ENCODE measurements around the gene WDR1.

Gene WDR1

DNA sequence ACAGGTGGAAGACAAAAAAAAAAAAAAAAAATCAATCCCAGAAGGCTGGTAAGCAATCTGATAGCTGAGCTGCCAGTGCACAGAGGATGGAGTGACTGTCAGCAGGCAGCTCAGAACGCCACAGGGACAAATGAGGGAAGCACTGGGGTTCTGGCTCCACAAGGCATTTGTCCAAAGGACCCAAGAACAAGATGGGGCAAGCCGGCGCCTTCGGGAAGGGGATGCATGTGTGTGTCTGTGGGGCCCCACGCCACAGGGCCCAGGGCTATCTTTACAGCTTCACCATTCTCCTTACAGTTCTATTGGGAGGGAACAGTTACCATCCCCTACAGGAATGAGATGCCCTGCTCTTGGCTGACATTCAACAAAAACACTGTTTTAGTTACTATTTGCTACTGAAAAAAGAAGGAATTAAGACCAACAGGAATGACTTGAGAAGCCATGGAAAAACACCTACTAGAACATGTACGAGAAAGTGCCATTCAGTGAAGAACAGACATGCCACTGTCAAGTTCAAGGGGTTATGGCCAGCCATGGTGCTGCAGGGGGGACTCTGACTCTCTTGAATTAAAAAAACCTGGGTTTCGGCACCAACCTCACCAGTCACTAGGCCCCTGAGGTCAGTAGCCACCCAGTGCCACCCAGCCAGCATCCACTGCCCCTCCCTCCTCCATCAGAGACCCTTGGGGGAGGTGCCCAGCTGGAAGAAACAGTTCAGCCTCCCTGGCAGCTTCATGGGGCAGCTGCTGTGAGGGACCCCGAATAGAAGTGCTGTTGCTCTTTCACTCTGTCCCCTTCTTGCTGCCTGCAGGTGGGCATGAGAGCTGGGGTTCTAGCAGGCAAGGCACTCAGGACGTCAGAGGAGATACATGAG, 18.5 kb downstream of the WDR1 start:
- DNase-seq, result no peak

DNA sequence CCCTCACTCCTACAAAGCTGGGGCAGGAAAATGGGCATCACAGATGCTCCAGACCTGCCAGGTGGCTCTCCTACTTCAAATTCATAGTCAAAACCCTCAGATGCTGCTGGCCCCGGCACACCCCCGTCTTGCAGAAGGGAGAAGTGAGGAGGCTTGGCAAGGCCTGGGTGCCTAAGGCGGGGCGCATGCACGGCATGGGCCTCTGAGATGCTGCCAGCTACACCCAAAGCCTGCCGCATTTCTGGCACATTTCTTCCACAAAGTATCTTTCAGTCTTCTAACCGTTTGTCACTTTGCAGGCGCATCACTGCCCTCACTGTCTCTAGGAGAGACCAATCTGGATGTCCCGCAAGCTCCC, 19.6 kb downstream of the WDR1 start:
- no peak for DNase-seq

DNA sequence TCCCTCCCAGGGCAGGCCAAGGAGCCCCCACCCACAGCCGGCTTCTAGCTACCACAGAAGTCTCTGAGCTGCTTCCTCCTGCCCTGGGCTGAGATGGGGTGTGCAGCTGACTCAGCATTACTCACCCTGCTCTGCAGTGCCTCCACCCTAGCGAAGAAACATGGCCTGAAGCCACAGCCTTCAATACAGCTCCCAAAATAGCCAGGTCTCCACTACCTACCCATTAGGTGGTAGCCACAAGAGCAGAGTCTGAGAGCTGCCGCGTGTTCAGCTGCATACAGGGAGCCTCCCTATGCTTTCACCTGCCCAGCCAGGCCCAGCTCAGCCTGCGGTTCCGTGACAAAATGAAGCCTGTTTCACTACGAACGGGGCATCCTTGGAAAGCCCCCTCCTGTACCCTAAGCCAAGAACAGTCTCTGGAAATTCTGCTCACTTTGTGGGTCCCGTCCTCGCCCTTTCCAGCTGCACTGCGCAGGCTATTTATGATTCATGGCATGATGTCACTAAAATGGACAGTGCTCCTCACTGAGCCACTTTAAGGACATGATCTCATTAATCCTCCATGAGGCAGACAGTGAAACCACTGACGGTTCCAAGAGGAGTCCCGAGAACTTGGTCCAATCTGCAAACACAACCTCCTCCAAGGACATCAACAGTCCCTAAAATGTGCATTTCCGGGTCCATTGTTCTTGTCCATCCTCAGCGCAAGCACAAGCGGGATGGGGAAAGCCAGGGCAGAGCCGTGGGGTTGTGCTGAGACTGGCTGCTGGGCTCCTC, 20.2 kb downstream of the WDR1 start:
- no peak for DNase-seq

DNA sequence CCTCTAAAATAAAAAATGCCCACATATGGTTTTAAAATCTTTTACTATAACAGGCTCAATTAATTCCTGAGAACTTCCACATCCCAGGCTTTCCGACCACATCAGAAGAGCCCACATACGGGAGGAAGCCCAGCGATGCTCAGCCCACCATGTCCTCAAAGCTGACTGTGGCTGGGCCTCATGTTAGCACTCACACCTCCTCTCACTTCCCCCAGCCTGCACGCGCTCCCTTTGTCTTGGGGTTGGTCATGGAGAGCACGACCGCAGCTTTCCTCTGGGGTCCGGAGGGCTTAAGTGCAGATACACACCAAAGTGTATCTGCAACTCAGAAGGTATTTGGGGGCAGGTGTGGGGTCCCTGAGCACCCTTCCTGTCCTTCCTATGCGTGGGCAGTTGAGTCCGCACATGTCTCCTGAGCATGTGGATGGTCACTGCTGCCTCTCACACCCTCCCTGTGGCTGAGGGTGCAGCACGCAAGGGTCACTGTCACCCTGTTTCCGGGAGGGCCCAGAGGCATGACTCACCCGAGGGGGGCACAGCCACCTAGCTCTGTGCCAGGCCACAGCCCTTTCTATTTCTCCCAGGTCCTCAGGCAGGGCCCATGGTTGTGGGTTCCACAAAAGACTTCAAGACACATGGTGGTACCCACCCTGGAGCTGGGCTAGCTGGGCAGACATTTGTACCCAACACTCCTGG, 21.2 kb downstream of the WDR1 start:
- DNase-seq, result no peak

DNA sequence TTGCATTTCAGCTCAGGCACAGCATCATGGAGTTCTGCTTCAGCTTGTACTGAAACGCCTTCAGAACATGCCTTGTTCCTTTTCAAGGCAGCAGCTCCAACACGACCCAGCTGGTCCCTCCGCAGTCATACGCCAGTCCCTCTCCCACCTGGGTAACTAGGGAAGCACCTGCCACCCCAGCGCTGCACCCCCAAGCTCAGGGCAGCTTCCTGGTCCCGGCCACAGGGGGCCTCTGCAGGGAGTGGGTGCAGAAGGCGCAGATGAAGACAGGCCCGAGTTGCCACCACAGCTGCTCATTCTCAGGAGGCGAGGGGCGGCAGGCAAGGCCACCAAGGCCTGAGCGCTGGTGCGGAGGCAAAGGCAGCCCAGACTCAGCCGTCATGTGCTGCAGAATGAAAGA, 21.8 kb downstream of the WDR1 start:
- DNase-seq, result no peak

DNA sequence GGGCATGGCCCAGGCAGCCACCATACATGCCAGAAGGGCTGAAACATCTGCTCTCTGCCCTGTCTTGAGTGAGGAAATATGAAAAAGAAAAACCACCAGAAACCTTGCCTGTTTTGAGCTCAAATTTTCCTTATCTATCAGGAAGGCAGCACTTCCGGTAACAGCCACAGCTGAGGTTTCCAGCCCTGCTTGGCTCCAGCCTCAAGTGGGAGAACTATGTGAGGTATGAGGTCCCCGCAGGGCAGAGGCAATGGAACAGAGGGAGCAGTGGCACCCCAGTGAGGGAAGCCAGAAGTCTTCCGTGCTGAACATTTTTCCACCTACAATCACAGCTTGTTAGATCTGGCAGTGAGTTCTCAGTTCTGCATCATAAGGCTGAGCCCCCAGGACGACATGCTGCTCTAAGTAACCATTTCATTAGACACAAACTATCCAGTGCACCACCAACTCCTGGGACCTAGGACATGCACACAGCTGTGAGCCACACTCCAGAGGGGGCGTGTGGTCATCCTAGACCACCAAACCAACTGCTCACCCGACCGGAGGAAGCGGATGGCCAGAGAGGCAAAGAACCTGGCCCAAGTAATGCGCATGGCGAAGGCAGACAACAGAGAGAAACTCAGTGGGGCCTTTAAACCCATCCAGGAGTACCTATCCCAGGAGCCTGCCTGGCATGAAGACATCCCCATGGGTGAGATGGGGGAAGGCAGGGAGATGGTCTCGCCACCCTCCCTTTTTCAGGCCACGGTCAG, 22.6 kb downstream of the WDR1 start:
- no peak for DNase-seq

DNA sequence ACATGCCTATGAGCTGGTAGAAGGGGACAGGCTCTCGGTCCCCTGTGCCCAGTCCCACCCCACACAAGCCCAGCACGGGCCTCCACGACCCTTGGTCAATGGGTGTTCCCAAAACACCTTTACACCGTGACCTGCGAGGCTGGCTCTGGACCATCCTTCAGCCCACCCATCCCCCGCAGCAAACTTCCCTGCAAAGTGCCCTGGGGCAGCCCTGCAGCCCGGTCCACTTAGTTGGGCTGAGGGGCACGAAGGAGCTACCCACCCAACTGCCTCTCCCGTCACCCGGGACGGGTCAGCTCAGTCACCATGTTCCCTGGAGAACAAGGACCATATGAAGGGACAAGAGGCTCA, 23.4 kb downstream of the WDR1 start:
- DNase-seq, result no peak

DNA sequence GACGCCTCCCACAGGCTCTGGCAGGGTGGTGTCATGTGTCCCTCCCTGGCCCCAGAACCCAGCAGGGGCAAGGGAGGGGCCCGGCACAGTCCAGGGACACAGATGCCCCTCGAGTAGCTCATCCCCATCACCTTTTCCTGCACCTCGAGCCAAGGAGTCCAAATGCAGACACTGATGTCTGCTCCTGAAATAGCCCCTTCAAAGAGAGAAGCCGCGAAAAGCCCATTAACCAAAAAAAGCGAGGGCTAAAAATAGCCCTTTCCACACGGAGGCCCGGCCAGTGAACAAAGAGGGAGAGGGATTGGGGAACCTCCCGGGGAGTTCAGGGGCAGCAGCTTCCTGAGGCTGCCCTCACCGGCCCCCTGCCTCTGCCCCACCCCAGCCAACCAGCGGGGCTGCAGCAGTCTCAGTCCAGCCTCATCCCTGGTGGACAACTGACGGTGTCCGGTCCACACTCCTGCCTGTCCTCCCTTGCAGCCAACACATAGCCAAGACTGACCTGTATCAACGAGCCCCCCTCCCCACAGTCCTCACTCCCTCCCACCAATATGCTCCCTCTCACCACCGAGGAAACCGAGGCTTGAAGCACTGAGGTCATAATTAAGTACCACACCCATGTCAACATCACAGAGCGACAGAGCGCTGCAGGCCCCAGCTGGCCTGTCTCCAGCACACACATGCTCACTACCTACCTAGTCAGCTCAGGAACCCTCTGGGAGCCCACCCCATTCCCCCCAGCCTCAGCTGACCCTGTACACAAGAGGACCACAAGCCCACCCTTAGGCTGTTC, 23.9 kb downstream of the WDR1 start:
- DNase-seq, result no peak

DNA sequence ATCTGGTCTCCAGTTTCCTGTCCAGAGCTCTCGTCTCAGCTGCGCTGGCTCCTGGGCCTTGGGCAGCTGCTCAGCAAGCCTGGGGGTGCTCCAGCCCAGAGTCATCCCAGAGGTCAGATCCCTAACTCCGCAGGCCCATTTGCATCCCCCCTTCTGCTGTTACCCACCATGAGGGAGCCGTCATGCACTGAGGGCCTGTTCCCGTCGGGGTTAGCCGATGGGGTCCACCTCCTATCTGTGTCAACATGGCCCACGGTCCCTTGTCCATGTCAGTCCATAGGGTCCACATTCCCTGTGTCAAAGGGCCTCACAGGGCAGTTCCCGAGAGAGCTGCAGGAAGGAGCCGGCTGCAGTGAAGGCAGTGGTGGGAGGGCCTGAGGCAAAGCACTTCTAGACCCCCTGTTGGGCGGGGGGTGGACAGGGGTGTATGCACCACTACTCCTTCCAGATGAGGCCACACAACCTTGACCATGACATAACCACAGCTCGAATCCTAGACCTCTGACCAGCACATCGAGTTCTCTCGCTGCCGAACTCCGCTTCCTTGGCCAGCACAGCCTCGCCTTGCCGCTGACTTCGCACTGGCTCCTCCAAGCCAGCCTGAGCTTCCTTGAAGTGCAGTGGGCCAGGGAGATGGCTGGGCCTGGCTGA, 24.9 kb downstream of the WDR1 start:
- DNase-seq, result no peak

DNA sequence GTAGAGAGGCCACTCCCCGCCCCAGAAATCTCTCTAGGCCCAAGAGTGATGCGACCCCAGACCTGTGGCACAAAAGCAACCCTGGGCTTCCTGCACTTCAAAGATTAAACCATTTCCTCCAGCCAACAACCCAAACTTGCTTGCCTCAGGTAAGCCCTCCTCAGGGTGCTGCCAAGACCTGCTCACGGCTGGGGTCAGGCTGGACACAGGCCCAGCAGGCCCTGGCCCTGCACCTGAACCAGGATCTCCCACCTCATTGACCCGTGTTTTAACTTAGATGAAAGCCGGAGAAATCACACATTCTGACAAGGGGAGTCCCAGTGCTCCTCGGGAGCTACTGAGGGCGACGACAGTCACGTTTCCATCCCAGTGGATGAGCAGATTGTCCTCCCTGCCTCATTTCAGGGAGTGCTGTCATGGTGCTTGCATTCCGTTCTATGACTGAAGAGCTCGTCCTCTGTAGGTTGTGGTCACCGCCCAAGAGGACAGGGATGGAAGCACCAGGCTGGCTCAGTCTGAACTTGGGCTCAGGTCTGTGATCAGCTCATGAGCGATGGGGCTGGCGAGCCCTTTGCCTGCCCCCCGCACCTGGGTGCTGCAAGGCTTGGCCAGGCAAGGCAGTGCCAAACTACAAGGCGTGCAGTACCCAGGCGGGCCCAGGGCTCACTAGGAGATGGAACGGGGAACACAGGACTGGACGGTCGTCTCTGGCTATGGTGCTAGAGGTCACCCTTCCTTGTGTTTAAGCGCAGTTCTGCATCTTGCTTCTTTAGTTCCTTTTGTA, 25.9 kb downstream of the WDR1 start:
- no peak for DNase-seq

DNA sequence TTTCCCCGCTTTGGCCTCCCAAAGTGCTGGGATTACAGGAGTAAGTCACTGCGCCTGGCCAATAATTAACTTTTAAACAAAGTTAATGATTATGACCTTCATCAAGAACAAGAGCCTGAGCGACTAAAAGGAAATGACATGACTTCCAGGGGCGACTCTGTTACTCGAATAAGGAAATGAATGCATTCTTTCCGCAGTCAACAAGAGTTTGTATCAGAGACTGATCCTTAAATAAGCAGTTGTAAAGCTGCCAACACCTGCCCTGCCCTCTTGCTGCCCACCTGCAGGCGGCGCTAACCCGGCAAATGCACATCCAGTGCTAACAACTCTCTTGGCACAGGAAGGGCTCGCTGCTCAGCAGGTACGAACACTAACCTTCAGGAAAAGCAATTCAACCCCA, 27.3 kb downstream of the WDR1 start:
- no peak for DNase-seq

DNA sequence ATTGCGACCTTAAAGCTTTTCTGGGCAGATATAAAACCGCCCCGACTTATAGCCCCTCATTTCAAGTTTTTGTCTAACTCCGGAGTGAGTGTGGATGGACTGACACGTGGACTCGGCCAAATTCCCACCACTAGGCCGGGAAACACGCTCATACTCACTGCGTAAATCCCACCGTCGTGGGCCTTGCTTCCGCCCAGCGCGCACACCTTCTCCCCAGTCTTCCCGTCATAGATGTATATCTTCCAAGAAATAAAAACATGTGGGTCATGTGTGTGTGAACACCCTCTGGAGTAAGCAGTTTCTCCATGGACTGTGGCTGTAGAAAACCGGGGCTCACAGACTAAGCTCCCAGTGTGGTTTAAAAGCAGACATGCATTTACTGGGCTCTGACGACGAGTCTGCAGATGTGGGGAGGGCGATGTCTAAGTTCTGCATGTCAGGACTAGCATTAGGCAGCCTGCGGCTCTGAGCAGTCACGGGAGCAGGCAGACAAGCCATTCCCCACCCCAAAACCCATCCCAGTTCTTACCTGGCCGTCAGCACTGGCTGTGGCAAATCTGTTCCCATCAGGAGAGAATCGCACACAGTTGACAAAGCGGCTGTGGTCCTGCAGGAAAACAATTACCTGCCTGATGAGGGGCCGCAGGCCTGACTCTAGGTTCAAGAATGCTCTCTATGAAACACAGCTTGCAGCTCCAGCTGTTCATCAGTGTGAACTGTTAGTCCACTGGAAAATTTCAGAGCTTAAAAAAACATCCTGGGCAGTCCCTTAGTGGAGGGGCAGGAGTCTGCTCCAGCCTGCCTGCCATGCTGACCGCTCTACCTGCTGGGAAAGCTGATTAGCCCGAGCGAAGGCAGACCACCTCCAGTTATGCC, 28.2 kb downstream of the WDR1 start:
- no peak for DNase-seq

DNA sequence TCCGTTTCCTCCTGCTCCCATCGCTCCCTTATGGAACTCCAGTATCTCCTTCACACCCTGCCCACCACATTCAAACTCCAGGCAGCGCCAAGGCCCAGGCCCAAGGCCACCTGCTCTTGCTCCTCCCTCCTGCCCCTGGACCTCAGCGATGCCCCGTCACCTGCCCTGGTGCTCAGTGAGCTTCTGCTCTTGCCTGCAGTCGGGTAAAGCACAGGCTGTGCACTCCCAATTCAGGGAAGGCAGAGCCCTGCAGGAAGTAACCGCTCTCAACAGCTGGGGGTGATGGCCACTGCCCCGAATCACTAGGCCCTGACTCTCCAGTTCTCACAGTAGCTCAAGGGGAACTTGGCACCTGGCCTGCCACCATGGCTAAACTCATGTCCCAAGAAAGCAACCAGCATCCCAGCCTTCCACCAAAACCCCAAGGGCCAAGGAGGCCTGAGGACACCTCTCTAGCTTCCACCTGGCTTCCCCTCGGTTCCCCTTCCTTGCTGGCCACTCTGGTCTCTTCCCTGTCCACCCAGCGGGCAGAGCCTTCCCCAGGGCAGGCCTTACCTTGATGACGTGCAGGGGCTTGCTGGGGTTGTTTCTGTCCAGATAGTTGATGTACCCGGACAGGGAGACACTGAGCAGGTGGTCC, 29.3 kb downstream of the WDR1 start:
- no peak for DNase-seq

DNA sequence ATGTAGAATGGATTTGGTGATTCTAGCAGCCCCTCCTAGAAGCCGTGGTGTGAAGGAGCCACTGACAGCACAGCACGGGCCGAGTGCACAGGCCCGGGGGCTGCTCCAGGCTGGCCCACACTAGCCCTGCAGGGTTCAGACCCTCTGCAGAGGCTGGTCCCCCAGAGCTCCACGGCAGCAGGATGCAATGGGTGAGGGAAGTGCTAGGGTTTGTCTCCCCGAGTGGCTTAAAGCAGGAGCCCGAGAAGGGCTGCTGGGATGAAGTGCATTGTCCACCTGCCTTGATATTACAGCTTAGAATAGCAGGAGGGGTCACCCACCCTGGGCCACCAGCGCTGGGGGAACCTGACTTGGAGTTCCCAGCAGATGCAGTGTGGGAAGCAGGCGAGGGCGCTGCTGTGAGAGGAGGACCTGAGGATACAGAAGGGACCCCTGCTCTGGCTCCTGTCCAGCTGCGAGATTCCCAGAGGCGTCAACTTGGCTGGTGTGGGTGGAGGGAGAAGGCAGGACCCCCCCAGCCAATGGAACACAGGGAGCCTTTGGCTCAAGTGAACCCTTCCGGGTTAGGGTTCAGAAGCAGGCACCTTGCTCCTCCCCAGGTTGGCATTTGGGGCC, 30.0 kb downstream of the WDR1 start:
- no peak for DNase-seq

DNA sequence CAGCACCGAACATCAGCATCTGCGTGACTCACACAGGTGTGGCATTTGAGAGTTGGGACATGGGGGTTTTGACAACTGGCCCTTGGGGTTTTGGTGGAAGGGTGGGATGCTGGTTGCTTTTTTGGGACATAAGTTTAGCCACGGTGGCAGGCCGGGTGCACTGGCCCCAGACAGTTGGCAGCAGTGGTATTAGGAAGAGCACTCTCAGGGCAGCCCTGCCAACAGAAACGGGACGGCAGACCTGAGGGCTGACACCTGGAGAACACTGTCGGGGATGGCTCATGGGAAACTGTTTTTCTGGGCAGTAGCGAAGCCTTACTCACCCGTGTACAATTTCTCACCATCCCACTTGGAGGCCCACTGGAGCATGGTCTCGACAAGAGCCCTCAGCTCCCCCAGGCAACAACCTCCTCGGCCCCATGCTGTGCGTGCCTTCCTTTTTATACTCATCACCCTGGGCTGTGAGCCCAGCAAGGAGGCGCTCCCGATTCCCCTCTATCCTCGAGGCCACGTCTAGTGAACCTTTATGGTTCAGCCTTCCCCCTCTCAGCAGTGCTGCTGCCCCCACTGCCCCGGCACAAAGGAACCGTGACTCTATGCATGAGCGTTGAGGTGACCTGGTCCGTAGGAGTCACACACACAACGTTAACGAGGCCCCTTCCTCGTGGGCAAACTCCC, 30.6 kb downstream of the WDR1 start:
- DNase-seq, result no peak

DNA sequence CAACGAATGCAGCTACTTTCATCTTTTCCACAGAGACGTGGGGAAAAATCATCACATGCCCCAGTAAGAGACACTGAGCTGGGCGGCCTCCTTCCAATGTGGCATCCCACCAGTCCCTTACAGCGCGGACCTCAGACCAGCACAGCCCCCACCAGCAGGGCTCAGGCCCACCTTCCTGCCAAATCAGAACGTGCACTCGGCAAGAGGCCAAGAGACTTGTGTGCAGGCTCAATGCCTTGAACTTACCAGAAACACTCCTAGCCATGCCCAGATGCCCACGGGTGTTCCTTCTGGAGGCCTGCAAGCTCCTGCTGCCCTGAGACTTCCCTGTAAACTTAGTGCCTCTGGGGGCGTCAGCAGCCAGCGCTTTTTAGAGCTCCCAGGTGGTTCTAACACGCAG, 31.2 kb downstream of the WDR1 start:
- DNase-seq, result no peak

DNA sequence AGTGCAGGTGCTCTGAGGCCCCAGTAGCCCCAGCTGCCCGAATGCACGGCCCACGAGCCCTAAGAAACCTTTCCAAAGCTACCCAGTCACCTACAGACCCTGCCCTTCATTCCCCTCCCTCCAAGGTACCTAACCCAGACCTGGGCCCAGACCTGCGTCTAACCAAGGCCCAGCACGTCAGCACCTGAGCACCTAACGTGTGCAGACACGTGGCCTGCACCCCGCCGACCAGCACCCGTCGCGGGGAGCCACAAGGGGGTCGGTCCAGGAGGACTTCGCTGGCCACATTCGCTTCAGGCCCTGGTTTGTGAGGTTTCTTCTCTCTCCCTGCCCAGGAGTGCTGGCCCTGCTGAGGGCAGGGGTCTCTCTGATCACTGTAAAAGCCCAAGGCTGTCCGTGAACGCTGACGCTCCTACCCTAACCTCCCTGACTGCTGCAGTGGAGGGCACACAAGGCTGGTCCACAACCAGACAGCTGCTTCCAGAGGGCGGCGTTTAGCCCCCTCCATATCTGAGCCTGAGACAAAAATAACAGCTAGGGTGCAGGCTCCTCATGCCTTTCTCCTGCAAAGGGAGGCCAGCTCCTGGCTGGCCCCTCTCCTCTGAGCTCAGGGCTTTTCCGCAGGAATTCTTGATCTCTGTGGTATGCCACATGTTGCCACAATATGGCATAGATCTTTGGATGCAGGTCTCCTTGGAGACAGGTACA, 31.8 kb downstream of the WDR1 start:
- DNase-seq, result no peak

All from NCI-H2029 treated with DMSO at 0.1 percent for 48 hours (cell line).